T-helper 2 cell treated with Interferon-gamma antibody and Interleukin-4, amounts not matched to agents 5 μg/mL and 100 μg/mL, for 36 hours (primary cell): Measurements from ENCODE around the gene FXN.

ENCODE experiments used
- DNase-seq: peaks from one replicate; pipeline ENCODE4 v3.0.0; 2021; ENCODE audit warnings: low spot score
- H3K27ac Mint-ChIP-seq: one replicate; pipeline ENCODE4 v1.8.0; 2021; ENCODE audit warnings: mild to moderate bottlenecking, mixed read lengths
- H3K27me3 Mint-ChIP-seq: one replicate; pipeline ENCODE4 v1.8.0; 2021; ENCODE audit warnings: low read depth, mixed read lengths
- H3K36me3 Mint-ChIP-seq: one replicate; pipeline ENCODE4 v1.8.0; 2021; ENCODE audit warnings: low read depth, mixed read lengths
- H3K4me1 Mint-ChIP-seq: one replicate; pipeline ENCODE4 v1.8.0; 2021; ENCODE audit warnings: low read depth, mixed read lengths
- H3K4me3 Mint-ChIP-seq: one replicate; pipeline ENCODE4 v1.8.0; 2022; ENCODE audit warnings: mild to moderate bottlenecking, moderate library complexity, mixed read lengths
- H3K9me3 Mint-ChIP-seq: one replicate; pipeline ENCODE4 v1.8.0; 2021; ENCODE audit warnings: mixed read lengths

The FXN gene

DNA sequence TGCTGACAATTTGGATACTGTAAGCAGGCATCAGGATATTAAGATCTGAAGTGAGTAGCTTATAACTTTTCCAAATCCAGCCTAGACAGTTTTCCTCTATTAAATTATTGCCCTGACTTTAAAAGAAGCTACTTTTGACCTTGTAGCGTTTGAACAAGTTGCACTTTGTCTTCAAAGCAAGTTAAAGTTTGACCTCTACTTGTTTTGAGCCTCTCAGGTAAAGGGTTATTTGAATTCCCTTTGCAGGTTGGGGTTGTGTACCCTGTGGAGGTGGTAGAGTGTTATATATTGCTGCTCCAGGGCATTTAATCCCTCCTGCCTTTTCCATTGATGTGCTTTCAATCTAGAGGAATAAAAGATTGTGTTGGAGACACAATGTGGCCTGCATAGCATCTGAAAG lies 30.1 kb downstream of the FXN start:
- peaks cover 24% of the 10 kb centered on the region for H3K36me3 Mint-ChIP-seq
- H3K4me1 Mint-ChIP-seq, result peaks cover 4% of the 10 kb centered on the region
- no peaks in the 10 kb centered on the region for H3K27me3 Mint-ChIP-seq
- H3K4me3 Mint-ChIP-seq, result no peak overlapping the region
- DNase-seq, result no peak
- H3K9me3 Mint-ChIP-seq, result no peaks in the 10 kb centered on the region
- no peak overlapping the region for H3K27ac Mint-ChIP-seq

DNA sequence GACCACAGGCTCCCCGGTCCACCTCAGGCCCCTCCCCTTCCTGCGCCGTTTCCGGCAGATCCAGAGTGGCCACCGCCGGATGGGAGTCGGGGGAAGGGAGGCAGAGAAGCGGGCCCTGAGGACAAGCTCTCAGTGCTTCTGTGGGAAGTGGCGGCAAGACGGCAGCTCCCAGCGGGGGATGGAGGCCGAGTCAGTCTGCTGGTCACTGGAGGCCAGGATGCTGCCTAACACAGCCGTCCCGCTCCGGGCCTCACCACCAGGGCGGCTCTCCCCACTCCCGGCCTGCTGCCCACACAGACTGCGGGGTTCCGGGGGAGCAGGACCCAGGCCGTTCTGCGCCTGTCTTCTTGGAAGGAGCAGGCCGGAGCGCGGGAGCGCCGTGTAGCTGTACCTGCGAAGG lies 31.4 kb downstream of the FXN start:
- Mint-ChIP-seq H3K36me3 (peaks cover 21% of the 10 kb centered on the region), H3K4me1 (no peaks in the 10 kb centered on the region), H3K9me3 (no peaks in the 10 kb centered on the region), H3K27ac (no peak overlapping the region), H3K27me3 (no peaks in the 10 kb centered on the region), H3K4me3 (no peak overlapping the region)
- DNase-seq, result no peak

DNA sequence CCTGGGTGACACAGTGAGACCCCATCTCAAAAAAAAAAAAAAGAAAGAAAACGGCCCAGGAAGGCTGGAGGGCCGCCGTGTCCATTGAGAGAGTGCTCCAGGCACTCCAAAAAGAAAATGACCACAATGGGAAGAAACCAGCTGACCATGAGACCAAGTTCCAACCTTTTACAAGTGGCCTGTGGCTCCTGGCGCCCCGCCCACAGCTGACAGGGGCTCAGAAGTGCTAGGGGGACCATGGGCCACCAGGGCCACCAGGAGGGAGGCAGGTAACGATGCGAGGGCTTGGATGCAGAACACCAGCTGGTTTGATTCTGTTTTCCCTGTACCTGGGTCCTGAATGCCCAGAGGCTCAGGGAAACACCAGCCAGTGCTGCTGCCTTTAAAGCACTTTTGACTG lies 34.6 kb downstream of the FXN start:
- no peak for DNase-seq
- Mint-ChIP-seq H3K27ac (no peak overlapping the region), H3K36me3 (peaks cover 27% of the 10 kb centered on the region)

DNA sequence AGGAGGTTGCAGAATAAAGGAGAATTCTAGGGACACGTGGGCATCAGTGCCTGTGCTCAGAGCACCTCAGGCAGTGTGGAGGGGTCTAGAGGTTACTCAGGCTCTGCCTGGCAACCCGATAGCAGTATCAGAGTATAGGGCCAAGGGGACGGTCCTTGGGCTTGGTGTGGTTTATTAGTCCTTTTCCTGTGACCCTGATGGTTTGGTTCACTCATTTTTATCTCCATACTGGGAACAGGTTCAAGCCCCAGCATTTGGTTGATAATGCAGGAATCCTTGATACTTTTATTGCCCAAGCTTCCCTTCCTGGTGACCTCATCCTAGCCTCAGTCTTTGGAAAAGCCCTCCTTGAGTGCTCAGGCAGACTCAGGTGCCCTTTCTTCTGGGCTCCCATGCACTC lies 35.5 kb downstream of the FXN start:
- H3K4me3 Mint-ChIP-seq, result no peak overlapping the region
- no peaks in the 10 kb centered on the region for H3K9me3 Mint-ChIP-seq
- no peak for DNase-seq
- no peak overlapping the region for H3K27ac Mint-ChIP-seq
- no peaks in the 10 kb centered on the region for H3K27me3 Mint-ChIP-seq
- no peaks in the 10 kb centered on the region for H3K4me1 Mint-ChIP-seq
- peaks cover 21% of the 10 kb centered on the region for H3K36me3 Mint-ChIP-seq

More for the DNA sequence above, 34.6 kb downstream of the FXN start:
- Mint-ChIP-seq H3K4me3 (no peak overlapping the region), H3K27me3 (no peaks in the 10 kb centered on the region), H3K9me3 (no peaks in the 10 kb centered on the region), H3K4me1 (no peaks in the 10 kb centered on the region)

DNA sequence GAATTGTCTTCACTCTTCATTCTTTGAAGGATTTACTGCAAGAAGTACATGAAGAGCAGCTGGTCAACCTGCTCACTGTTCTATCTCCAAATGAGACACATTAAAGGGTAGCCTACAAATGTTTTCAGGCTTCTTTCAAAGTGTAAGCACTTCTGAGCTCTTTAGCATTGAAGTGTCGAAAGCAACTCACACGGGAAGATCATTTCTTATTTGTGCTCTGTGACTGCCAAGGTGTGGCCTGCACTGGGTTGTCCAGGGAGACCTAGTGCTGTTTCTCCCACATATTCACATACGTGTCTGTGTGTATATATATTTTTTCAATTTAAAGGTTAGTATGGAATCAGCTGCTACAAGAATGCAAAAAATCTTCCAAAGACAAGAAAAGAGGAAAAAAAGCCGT lies 37.6 kb downstream of the FXN start:
- Mint-ChIP-seq H3K4me1 (no peaks in the 10 kb centered on the region), H3K4me3 (no peak overlapping the region), H3K9me3 (no peaks in the 10 kb centered on the region), H3K27ac (no peak overlapping the region), H3K36me3 (peaks cover 12% of the 10 kb centered on the region), H3K27me3 (no peaks in the 10 kb centered on the region)
- no peak for DNase-seq

DNA sequence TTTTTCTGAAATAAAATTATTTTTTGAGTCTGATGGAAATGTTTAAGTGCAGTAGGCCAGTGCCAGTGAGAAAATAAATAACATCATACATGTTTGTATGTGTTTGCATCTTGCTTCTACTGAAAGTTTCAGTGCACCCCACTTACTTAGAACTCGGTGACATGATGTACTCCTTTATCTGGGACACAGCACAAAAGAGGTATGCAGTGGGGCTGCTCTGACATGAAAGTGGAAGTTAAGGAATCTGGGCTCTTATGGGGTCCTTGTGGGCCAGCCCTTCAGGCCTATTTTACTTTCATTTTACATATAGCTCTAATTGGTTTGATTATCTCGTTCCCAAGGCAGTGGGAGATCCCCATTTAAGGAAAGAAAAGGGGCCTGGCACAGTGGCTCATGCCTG lies 39.2 kb downstream of the FXN start:
- Mint-ChIP-seq H3K4me1 (no peaks in the 10 kb centered on the region), H3K4me3 (no peak overlapping the region), H3K36me3 (peaks cover 15% of the 10 kb centered on the region), H3K27me3 (no peaks in the 10 kb centered on the region), H3K9me3 (no peaks in the 10 kb centered on the region), H3K27ac (no peak overlapping the region)
- DNase-seq, result no peak

DNA sequence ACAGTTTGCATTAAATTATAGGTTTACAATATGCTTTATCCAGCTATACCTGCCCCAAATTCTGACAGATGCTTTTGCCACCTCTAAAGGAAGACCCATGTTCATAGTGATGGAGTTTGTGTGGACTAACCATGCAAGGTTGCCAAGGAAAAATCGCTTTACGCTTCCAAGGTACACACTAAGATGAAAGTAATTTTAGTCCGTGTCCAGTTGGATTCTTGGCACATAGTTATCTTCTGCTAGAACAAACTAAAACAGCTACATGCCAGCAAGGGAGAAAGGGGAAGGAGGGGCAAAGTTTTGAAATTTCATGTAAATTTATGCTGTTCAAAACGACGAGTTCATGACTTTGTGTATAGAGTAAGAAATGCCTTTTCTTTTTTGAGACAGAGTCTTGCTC lies 41.0 kb downstream of the FXN start:
- no peaks in the 10 kb centered on the region for H3K9me3 Mint-ChIP-seq
- DNase-seq, result no peak
- peaks cover 17% of the 10 kb centered on the region for H3K36me3 Mint-ChIP-seq
- no peak overlapping the region for H3K27ac Mint-ChIP-seq
- no peaks in the 10 kb centered on the region for H3K4me1 Mint-ChIP-seq
- H3K27me3 Mint-ChIP-seq, result no peaks in the 10 kb centered on the region
- H3K4me3 Mint-ChIP-seq, result no peak overlapping the region

DNA sequence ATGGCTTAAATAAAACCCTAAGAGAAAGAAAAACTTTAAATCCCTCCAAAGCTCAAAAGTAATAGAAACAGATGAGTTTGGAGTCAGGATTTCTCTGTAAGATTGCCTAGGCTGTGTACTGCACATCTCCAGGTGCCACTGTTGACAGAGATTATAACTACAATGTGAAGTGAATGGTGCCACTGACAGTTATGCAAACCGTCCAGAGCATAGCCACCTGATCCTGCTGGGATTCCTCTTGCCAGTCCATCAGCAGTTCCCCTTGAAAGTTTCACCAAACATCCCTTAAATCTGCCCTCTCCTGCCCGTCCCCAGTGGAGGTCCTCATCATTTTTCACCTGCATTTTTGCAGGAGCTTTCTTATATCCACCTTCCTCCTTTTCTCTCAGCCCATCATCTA lies 42.5 kb downstream of the FXN start:
- no peak for DNase-seq
- Mint-ChIP-seq H3K27ac (no peak overlapping the region), H3K27me3 (no peaks in the 10 kb centered on the region), H3K4me1 (no peaks in the 10 kb centered on the region), H3K9me3 (no peaks in the 10 kb centered on the region), H3K36me3 (peaks cover 10% of the 10 kb centered on the region), H3K4me3 (no peak overlapping the region)

DNA sequence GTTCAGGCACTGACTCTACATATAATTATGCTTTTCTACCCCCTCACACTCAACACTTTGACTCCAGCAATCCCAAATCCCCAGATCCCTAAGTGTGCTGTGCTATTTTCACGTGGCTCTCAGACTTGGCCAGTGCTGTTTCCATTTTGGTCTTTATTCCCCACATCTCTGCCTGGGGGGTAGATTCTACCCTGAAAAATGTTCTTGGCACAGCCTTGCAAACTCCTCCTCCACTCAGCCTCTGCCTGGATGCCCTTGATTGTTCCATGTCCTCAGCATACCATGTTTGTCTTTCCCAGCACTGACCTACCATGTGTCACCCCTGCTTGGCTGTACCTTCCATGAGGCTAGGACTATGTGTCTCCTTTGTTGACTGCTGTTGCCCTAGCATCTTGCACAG lies 43.0 kb downstream of the FXN start:
- DNase-seq, result no peak
- Mint-ChIP-seq H3K27me3 (no peaks in the 10 kb centered on the region), H3K4me3 (no peak overlapping the region), H3K9me3 (no peaks in the 10 kb centered on the region), H3K4me1 (no peaks in the 10 kb centered on the region), H3K36me3 (peaks cover 9% of the 10 kb centered on the region), H3K27ac (no peak overlapping the region)

DNA sequence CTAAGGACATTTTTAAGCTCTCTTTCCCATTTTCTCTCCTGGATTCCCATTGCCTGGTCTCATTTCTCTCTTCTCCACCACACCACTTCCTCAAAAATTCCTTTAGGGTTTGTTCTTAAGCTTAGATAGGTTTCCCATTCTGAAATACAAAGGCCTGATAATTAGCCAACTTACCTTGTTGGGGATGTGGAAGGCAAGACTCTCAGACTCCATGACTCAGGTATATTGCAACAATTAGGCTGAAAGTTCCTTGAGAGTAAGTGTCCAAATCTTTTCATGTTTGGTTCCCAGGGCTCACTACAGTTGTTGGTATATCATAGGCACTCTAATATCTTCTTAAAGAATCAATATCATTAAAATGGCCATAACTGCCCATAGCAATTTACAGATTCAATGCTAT lies 43.6 kb downstream of the FXN start:
- no peak overlapping the region for H3K4me3 Mint-ChIP-seq
- no peaks in the 10 kb centered on the region for H3K4me1 Mint-ChIP-seq
- DNase-seq, result no peak
- no peaks in the 10 kb centered on the region for H3K9me3 Mint-ChIP-seq
- H3K36me3 Mint-ChIP-seq, result peaks cover 9% of the 10 kb centered on the region
- H3K27ac Mint-ChIP-seq, result no peak overlapping the region
- H3K27me3 Mint-ChIP-seq, result no peaks in the 10 kb centered on the region

DNA sequence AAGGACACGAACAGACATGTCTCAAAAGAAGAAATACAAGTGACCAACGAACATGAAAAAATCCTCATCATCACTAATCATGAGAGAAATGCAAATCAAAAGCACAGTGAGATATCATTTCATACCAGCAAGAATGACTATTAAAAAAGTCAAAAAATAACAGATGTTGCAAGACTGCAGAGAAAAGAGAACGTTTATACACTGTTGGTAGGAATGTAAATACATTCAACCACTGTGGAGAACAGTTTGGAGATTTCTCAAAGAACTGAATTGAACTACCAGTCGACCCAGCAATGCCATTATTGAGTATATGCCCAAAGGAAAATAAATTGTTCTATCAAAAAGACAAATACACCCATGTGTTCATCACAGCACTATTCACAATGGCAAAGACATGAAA lies 45.7 kb downstream of the FXN start:
- Mint-ChIP-seq H3K4me3 (no peak overlapping the region), H3K27ac (no peak overlapping the region), H3K36me3 (peaks cover 9% of the 10 kb centered on the region), H3K9me3 (no peaks in the 10 kb centered on the region), H3K27me3 (no peaks in the 10 kb centered on the region), H3K4me1 (no peaks in the 10 kb centered on the region)
- no peak for DNase-seq

DNA sequence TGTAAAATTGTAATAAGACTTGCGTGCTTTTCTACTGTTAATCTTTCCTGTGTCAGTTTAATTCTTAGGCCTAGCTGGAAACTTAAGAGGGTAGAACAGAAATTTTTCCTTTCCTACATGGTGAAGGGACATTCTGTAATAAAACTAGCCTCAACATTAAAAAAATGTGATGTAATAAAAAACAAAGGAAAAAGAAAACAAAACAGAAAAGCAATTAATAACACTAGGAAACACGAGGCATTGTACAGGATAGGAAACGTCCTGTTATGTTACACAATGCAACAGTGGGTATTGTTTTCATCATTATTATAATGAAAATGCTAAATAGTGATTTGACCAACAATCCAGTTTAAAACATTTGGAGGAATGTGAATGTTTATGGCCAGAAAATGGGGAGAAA lies 47.8 kb downstream of the FXN start:
- H3K4me3 Mint-ChIP-seq, result no peak overlapping the region
- H3K27ac Mint-ChIP-seq, result no peak overlapping the region
- H3K4me1 Mint-ChIP-seq, result no peaks in the 10 kb centered on the region
- H3K36me3 Mint-ChIP-seq, result peaks cover 7% of the 10 kb centered on the region
- DNase-seq, result no peak
- no peaks in the 10 kb centered on the region for H3K9me3 Mint-ChIP-seq
- no peaks in the 10 kb centered on the region for H3K27me3 Mint-ChIP-seq

DNA sequence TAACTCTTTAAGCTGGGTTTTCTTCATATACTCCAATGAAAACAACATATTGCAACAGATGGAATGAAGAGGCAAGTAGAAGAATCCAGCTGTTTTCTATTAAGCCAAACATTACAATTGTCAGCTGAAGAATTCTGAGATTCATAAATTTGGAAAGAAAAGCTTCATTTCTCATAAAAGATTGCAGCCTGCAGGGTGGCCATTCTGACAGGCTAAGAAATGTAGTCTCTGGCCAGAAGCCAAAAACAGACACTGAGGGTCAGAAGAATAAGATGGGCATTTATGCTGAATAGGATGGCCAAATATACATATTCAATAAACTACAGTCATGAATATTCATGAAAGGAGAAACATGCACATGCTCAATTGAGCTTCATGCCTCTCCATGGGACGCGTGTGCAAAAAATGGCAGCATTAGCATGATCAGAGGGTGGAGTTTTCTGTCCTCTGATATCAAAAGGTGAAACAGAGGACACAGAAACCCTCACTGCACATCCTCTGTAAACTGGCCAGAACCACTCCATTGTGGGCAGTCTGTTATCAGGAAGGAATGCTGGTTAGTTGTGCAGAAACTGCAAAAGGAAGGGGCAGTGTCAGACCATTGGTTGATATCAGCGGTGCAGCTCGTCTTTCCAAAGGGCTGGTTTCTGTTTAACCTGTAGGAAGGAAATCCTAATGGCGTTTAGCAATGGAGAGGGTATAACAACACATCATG lies 50.2 kb downstream of the FXN start:
- no peaks in the 10 kb centered on the region for H3K4me1 Mint-ChIP-seq
- H3K4me3 Mint-ChIP-seq, result no peak overlapping the region
- H3K27me3 Mint-ChIP-seq, result no peaks in the 10 kb centered on the region
- no peak overlapping the region for H3K27ac Mint-ChIP-seq
- no peak for DNase-seq
- no peaks in the 10 kb centered on the region for H3K9me3 Mint-ChIP-seq
- H3K36me3 Mint-ChIP-seq, result peaks cover 5% of the 10 kb centered on the region

DNA sequence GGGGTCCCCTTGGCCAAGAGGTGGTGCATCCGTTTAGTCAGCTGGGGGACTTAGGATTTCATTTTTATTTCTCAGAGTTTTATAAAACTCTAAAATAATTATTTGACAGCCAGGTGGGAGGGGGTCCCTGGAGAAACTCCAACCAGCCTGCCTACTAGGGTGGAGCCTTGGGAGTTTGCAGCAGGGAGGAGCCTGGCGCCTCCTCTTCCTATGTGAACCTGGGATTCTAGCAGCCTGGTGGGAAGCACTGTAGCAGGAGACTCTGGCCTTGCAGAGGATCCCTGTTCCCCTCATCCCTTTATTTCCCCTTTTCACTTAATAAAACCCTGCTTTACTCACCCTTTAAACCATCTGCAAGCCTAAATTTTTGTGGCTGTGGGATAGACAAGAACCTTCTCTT lies 50.8 kb downstream of the FXN start:
- Mint-ChIP-seq H3K4me1 (no peaks in the 10 kb centered on the region), H3K36me3 (peaks cover 2% of the 10 kb centered on the region), H3K27me3 (no peaks in the 10 kb centered on the region), H3K27ac (no peak overlapping the region), H3K4me3 (no peak overlapping the region), H3K9me3 (no peaks in the 10 kb centered on the region)
- DNase-seq, result no peak

DNA sequence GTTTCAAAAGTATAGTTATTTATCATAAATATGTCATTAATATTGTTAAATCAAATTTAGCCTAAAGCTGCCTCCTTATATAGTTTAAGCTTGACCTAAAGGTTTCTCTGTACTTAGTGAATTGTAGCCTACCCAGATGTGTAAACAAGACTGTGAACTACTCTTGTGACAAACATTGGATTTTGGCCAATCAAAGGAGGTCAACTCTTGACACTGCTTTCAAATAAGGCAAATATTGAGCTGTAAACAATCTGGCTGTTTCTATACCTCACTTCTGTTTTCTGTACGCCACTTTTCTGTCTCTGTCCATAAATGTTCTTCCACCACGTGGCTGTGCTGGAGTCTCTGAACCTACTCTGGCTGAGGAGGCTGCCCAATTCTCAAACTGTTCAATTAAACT lies 51.2 kb downstream of the FXN start:
- no peak overlapping the region for H3K27ac Mint-ChIP-seq
- peaks cover 2% of the 10 kb centered on the region for H3K36me3 Mint-ChIP-seq
- H3K4me3 Mint-ChIP-seq, result no peak overlapping the region
- no peaks in the 10 kb centered on the region for H3K27me3 Mint-ChIP-seq
- H3K4me1 Mint-ChIP-seq, result no peaks in the 10 kb centered on the region
- no peak for DNase-seq
- H3K9me3 Mint-ChIP-seq, result no peaks in the 10 kb centered on the region
